ENCODE results near the gene IFT27.

The IFT27 gene

GRCh38 chr22:36725366-36726006 is 50.4 kb downstream of the IFT27 start:
- no peak for DNase-seq (ENCODE audit: low read depth in 3 of 3)

GRCh38 chr22:36724836-36725235 is 51.1 kb downstream of the IFT27 start:
- DNase-seq (ENCODE audit: low read depth in 3 of 3), result no peak

GRCh38 chr22:36722055-36722454 is 53.9 kb downstream of the IFT27 start:
- no peak for DNase-seq (ENCODE audit: low read depth in 3 of 3)

- no peak for DNase-seq (ENCODE audit: low read depth in 3 of 3)
Observed at GRCh38 chr22:36715647-36716046, 60.3 kb downstream of the IFT27 start.

- no peak for DNase-seq (ENCODE audit: low read depth in 3 of 3)
Observed at GRCh38 chr22:36714110-36714509, 61.8 kb downstream of the IFT27 start.

- no peak for DNase-seq (ENCODE audit: low read depth in 3 of 3)
Observed at GRCh38 chr22:36713436-36713835, 62.5 kb downstream of the IFT27 start.

Measured in stimulated activated CD4-positive, alpha-beta T cell treated with anti-CD3 and anti-CD28 coated beads, TNF-alpha, amount 100 ng/mL, for 24 hours (primary cell).